ENCODE data around the gene PRPF39.
"Not testable (repeated sequence)": the region's sequence is repeated elsewhere in the genome, so short reads cannot be mapped to it uniquely, and the experiment has no call there.

The PRPF39 gene, protein sequence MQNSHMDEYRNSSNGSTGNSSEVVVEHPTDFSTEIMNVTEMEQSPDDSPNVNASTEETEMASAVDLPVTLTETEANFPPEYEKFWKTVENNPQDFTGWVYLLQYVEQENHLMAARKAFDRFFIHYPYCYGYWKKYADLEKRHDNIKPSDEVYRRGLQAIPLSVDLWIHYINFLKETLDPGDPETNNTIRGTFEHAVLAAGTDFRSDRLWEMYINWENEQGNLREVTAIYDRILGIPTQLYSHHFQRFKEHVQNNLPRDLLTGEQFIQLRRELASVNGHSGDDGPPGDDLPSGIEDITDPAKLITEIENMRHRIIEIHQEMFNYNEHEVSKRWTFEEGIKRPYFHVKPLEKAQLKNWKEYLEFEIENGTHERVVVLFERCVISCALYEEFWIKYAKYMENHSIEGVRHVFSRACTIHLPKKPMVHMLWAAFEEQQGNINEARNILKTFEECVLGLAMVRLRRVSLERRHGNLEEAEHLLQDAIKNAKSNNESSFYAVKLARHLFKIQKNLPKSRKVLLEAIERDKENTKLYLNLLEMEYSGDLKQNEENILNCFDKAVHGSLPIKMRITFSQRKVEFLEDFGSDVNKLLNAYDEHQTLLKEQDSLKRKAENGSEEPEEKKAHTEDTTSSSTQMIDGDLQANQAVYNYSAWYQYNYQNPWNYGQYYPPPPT

DNA sequence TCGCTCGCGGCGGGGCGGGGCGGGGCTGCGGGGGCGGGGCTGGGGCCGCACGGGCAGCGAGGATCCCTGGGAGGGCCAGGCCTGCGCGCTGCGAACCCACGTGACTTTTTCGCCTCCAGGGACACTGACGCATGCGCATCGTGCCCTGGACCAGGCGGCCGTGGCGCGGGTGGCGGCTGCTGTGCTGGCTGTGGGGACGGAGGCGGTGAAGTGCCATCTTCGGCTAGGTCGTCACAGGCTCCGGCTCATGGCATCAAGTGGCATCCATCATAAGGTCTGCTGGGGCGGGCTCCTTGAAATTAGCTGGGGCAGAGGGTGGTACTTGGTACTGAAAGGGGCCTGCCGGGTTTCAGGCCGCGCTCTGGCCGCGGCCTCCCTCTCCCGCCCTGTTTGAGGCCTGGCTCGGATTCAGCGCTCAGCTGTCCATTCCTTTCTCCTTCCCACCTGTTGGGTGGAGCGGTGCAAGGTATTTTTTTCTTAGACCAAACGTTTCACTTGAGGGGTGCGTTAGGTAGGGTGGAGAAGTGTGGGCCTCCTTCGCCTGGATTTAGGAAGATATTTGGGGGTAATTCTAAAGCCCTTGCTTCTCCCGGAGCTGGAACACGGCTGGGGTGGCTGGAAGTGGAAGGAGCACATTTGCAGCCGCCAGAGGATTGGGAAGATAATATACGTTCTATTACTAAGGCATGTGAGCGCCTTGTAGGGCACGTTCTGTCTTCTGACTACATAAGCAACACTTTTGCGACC lies at the start of gene PRPF39:
PRPF39 (plus strand) TSS at position 141 of the 747 bp plus-strand sequence. CDS start 11,124 bp downstream, outside the sequence.
- peak; percentile 94 for DNase-seq

DNA sequence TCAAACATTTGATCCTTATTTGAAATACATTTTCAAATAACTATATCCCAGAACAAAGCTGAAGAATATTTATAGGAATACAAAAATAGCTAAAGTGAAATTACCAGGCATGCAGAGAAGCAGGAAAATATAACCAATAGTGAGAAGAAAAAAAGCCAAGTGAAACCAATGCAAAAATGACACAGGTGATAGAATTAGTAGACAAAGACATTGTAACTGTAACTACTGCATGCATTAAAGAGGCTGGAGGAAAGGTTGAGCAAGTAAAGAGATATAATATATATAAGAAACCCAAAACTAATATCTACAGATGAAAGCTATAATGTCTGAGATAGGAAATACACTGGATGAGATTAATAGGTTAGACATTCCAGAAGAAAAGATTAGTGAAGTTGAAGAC lies 49.2 kb upstream of the PRPF39 start:
- no peak for DNase-seq

DNA sequence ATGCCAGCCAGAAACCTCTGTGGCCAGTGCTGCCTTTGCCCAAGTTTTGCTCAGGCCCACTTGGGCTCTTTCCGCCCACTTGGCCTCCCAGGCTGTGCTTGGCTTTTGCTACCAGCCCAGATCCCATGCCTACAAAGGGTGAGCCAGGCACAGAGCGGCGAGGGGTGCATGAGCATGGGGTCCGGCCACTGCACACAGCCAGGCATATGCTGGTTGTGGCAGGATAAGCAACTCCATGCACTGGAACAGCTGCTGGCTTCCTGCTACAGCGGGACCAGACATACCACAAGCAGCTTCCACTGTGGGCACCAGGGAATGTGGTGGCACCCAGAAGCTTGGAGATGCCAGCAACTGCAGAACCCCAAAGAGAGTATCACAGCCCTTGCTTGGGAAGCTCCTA lies 45.7 kb upstream of the PRPF39 start:
- no peak for DNase-seq

DNA sequence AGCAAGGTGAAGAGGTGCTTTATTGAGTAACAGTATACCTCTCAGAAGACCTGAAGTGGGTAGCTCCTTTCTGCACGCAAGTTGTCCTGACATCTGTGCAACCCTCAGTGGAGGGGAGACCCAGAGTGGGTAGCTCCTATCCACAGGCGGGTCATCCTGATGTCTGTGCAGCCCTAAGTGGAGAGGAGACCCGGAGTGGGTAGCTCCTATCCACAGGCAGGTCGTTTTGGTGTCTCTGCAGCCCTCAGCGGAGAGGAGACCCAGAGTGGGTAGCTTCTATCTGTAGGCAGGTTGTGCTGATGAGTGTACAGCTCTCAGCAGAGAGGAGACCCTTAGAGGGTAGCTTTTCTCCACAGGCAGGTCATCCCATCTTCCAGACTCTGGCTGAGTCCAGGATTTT lies 45.1 kb upstream of the PRPF39 start:
- DNase-seq: no peak

DNA sequence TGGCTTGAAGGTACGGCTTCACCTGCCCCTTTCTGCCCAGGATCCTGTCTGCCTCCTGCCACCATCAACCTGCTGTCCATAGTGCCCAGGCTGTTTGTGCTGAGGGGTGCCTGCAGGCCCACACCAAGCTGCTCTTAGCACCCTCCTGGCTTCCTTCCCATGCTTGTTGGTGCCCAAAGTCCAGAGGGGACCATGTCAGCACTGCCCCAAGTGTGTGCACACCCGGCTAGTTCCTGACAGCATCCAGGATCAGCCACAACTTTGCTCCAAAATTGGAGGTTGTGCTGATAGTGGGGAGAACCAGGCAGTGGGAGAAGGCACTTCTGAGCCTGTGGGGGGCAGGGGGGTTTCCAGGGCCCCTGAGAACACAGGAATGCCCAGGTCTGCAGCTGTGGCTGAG lies 44.5 kb upstream of the PRPF39 start:
- DNase-seq: no peak

DNA sequence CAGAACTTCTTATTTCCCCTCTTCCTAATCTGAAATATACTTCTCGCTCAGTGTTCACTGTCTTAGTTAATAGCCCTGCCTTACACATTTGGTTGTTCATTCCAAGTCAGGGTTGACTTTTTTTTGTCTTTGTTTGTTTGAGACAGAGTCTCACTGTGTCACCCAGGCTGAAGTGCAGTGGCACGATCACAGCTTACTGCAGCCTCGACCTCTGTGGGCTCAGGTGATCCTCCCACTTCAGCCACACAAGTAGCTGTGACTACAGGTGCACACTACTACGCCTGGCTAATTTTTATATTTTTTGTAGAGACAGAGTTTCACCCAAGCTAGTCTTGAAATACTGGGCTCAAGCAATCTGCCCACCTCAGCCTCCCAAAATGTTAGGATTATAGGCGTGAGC lies 42.3 kb upstream of the PRPF39 start:
- no peak for DNase-seq

DNA sequence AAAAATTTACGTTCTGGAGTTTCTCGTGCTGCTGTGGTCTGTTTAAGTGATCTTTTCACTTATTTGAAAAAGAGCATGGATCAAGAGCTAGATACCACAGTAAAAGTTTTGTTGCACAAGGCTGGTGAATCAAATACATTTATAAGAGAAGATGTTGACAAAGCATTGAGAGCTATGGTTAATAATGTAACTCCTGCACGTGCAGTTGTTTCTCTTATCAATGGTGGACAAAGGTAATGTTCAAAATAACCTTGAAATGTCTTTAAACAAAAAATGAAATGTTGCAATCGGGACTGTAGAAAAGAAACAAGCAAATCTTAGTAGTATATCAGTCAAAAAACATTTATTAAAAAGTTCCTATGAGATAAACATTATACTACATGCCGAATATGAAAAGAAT lies 39.3 kb upstream of the PRPF39 start:
- no peak for DNase-seq

DNA sequence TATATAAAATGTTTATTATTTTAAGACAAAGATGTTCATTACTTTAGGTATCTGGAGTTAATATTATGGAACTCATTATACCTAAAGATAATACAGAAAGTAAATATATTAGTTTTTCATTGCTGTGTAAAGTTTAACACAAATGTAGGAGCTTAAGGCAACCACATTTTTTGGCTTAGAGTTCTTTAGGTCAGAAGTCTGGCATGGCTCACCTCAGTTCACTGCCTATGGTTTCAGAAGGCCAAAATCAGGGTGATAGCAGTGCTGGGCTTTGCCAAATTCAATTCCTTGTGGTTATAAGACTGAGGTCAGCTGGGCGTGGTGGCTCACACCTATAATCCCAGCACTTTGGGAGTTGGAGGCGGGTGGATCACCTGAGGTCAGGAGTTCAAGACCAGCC lies 35.5 kb upstream of the PRPF39 start:
- DNase-seq: no peak

DNA sequence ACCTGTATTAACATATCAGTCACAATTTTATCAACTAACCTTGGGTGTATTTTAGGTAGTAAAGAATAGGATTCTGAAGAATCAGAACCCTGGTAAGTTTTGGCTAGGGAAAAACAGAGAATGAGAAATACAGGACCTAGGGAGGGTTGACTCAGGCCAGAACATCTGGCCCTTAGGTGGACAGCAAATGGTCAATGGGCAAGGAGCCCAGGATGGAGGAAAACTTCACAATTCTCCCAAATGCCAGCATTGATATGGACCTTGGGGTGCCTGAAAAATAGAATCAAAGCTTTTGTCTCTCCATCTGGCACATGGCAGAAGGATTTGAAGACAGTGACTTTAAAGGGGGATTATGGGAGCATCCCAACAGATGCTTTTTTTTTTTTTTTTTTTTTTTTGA lies 32.7 kb upstream of the PRPF39 start:
- no peak for DNase-seq

DNA sequence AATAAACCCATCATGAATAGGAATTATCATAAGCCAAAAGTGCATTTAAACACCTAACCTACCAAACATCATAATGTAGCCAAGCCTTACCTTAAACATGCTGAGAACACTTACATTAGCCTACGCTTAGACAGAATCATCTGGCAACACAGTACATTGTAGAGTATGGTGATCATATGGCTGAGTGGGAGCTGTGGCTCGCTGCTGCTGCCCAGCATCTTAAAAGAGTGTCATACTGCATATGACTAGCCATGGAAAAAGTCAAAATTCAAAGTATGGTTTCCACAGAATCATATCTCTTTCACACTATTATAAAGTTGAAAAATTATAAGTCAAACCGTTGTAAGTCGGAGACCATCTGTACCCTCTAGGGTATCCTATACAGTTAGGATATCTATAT lies 32.0 kb upstream of the PRPF39 start:
- no peak for DNase-seq

DNA sequence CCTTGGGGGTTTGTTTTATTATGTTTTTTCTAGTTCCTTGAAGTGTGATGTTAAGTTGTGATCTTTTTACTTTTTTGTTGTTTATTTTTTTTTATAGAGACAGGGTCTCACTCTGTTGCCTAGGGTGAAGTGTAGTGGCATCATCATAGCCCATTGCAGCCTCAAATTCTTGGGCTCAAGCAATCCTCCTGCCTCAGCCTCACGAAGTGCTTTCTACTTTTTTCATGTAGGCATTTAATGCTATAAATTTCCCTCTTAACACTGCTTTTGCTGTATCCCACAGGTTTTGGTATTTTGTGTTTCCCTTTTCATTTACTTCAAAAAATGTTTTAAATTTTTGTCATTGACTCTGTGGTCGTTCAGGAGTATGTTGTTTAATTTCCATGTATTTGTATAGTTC lies 26.6 kb upstream of the PRPF39 start:
- no peak for DNase-seq

DNA sequence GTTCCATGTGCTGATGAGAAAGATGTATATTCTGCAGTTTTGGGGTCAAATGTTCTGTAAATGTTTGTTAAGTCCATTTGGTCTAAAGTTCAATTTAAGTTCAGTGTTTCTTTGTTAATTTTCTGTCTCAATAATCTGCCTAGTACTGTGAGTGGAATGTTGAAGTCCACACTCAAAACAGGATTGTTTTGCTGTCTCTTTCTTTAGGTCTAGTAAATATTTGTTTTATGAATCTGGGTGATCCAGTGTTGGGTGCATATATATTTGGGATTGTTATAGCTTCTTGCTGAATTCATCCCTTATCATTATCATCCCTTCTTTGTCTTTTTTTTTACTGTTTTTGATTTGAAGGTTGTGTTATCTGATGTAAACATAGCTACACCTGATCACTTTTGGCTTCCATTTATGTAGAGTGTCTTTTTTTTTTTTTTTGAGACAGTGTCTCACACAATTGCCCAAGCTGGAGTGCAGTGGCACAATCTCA lies 26.0 kb upstream of the PRPF39 start:
- DNase-seq: no peak

DNA sequence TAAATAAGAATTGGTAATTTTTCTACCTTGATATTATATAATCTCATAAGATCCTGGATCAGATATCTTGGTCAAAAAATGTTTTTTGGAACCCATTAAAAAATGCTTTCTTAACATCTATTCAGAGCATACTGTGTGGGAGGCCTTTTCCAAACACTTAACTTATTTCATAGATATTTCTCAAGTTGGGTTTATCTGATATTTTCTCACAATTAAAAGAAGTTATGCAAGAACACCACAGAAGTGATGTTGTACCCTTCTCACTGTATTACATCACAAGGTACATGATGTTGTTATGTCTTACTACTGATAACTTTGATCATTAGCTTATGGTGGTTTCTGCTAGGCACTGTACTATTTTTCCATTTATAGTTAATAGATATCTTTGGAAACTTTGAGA lies 23.4 kb upstream of the PRPF39 start:
- DNase-seq: no peak

DNA sequence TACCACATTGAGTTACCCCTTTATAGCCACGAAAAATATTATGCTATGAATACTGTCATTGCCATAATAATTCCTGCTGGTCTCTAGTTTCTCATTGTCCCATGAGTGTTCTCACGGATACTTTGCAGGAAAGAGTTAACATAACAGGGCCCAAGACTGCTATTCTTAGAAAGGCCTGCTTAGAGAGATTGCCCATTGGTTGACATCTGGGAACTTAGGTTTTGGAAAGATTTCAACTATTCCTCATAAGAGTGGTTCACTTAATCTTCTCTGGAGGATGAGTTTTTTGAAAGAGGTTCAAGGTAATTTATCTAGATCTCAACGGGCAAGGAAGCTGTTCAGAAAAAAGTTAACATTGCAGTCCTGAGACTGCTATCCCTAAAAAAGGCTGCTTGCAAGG lies 18.4 kb upstream of the PRPF39 start:
- DNase-seq: no peak

DNA sequence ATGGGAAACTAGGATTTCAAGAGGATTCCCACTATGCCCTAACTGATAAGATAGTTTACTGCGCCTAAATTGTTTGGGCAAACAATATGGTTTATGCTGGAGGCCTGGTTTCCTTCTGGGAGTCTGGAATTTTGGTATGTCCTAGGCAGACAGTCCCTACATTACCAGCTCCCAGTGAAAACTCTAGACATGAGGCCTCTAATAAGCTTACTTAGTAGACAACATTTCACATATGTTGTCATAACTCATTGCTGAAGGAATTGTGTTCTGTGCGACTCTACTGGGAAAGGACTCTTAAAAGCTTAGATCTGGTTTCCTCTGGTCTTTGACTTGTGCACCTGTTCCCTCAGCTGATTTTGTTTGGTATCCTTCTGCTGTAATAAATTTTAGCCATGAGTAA lies 18.0 kb upstream of the PRPF39 start:
- no peak for DNase-seq

DNA sequence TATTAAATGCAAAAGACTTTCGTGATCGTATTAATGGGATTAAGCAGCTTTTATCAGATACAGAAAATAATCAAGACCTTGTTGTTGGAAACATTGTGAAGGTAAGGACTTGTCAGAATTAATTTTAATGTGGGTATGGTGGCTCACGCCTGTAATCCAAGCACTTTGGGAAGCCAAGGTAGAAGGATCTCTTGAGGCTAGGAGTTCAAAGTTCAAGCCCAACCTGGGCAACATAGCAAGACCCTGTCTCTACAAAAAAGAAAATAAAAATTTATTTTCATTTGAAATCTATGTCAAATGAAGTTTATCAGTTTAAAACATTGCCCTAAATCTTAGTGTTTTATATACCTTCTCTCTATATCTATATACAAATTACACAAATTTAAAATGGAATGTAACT lies 17.2 kb upstream of the PRPF39 start:
- no peak for DNase-seq

DNA sequence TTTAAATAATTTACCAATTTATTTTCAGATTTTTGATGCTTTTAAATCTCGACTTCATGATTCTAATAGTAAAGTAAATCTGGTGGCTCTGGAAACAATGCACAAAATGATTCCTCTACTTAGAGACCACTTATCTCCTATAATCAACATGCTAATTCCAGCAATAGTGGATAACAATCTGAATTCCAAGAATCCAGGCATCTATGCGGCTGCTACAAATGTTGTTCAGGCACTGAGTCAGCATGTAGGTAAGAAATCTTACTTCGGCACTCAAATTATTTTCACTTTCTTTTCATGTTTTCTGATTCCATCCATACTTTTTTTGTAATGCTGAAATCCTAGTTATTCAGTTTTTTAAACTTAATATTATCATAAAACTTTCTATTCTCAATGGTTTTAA lies 15.5 kb upstream of the PRPF39 start:
- no peak for DNase-seq

DNA sequence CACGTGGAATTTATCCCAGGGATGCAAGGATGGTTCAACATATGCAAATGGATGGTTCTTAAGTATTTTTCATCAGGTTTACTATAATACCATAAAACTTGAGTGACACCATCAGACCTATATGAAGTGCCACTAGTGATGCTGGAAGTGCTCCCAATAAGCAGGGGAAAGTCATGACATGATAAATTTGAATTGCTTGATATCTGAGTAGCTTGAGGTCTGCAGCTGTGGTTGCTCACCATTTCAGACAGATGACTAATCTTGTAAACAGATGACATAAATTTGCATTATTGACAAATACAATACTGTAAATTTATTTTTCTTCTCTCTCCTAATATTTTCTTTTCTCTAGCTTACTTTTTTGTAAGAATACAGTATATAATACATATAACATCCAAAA lies 13.7 kb upstream of the PRPF39 start:
- DNase-seq: no peak

DNA sequence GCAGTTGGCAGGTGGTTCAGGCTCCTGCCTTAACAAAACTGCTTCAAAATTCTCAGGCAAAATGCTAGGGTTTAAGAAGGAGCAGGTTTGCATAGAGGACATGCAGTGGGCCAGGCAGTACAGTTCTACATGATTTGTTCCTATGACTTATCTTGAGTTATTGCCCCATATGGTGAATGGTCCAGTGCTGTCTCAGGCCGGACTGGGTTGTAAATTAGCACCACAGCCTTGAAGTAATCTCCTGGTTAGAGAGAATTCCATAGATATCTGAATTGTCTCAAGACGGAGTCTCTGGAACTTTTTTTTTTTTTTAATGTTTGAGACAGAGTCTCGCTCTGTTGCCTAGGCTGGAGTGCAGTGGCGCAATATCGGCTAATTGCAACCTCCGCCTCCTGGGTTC lies 11.8 kb upstream of the PRPF39 start:
- no peak for DNase-seq

DNA sequence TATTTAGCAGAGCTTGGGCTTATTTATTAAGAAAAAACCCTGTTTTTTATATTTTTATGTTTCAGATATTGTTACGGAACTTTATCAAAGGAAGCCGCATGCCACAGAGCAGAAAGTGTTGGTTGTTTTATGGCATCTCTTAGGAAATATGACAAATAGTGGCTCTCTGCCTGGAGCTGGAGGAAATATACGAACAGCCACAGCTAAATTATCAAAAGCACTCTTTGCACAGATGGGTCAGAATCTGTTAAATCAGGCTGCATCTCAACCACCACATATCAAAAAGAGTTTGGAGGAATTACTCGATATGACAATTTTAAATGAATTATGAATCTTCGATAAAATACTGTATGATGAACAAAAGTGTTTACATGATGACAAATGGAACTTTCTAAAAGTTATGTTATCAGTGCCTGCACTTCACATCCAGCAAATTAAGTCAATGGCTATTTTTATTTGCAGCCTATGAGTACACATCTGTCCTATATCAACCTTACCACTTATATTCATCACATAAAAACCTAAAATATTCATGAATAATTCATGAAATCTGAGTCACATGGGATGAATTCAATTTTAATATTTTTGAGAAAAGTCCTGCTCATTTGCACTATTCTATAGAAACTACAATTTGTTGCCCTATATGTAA lies 10.6 kb upstream of the PRPF39 start:
- DNase-seq: no peak

DNA sequence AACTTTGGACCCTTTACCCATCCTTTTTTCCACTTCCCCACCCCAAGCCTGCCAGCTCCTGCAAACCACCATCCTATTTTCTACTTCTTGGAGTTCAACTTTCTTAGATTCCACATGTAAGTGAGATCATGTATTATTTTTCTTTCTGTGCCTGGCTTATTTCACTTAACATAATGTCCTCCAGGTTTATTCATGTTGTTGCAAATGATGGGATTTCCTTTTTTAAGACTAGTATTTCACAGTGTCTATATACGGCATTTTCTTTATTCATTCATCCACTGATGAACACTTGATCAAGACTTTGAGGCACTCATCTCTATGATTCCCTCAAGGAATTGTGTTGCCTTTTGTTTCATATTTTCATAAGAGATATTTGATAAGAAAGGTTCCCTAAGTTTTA lies 5.6 kb upstream of the PRPF39 start:
- DNase-seq: no peak

DNA sequence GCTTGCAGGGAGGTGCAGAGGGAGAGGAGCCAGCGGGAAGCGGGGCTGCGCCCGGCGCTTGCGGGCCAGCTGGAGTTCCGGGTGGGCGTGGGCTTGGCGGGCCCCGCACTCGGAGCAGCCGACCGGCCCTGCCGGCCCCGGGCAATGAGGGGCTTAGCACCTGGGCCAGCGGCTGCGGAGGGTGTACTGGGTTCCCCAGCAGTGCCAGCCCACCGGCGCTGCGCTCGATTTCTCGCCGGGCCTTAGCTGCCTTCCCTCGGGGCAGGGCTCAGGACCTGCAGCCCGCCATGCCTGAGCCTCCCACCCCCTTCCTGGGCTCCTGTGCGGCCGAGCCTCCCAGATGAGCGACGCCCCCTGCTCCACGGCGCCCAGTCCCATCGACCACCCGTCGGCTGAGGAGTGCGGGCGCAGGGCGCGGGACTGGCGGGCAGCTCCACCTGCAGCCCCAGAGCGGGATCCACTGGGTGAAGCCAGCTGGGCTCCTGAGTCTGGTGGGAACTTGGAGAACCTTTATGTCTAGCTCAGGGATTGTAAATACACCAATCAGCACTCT lies 3.4 kb upstream of the PRPF39 start:
- not testable (repeated sequence) for DNase-seq

DNA sequence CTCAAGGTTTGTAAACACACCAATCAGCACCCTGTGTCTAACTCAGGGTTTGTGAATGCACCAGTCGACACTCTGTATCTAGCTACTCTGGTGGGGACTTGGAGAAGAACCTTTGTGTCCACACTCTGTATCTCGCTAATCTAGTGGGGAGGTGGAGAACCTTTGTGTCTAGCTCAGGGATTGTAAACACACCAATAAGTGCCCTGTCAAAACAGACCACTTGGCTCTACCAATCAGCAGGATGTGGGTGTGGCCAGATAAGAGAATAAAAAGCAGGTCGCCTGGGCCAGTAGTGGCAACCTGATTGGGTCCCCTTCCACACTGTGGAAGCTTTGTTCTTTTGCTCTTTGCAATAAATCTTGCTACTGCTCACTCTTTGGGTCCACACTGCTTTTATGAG lies 2.8 kb upstream of the PRPF39 start:
- DNase-seq: not testable (repeated sequence)

Measured in RPMI8226 (cell line).